22Rv1 (cell line): ENCODE results near the gene PMEL.

Source experiments
- CTCF ChIP-seq: fragments of 450-650 bp; IDR thresholded peaks from 2 replicates; pipeline ENCODE4 v1.5.1; 2017; ENCODE audit warnings: mild to moderate bottlenecking
- ZFX ChIP-seq: fragments of 450-650 bp; IDR thresholded peaks from 2 replicates; pipeline ENCODE4 v1.6.1; 2017; ENCODE audit warnings: antibody characterized with exemption, borderline replicate concordance

DNA sequence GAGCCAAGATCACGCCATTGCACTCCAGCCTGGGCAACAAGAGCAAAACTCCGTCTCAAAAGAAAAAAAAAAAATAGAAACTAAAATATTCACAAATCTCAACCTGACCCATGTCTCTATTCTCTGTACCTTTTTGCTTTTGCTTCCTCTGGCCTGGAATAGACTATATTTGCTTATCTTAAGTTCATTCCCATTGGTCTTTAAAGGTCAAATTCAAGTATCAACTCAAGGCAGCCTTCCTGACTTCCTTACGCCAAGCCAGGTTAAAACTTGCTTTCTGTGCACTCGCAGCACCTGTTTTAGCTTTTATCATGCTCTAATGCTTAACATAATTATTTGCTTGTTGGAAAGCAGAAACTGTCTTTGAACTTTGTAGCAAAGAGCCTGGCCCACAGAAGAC is 52.9 kb downstream of the PMEL start:
- TF ChIP-seq CTCF (no peak), ZFX (no peak)
